CD4-positive, alpha-beta T cell treated with Interleukin-17A for 1 hour (primary cell): ENCODE results near the gene ST6GALNAC4.

Experiments used
- DNase-seq: peaks from one replicate; pipeline ENCODE4 v3.0.0-alpha.2; 2020

The ST6GALNAC4 gene

GRCh38 chr9:127928676-127929624 is 12.1 kb upstream of the ST6GALNAC4 start:
- DNase-seq, result no peak

GRCh38 chr9:127927988-127928675 is 11.3 kb upstream of the ST6GALNAC4 start:
- no peak for DNase-seq

- peak; percentile 86 for DNase-seq
Measured at GRCh38 chr9:127927201-127927987, 10.6 kb upstream of the ST6GALNAC4 start.

- DNase-seq, result no peak
Measured at GRCh38 chr9:127926906-127927200, 10.0 kb upstream of the ST6GALNAC4 start.

- no peak for DNase-seq
Measured at GRCh38 chr9:127925959-127926905, 9.4 kb upstream of the ST6GALNAC4 start.

- DNase-seq, result no peak
Measured at GRCh38 chr9:127924736-127925444, 8.0 kb upstream of the ST6GALNAC4 start.

GRCh38 chr9:127923771-127924170 is 6.9 kb upstream of the ST6GALNAC4 start:
- DNase-seq, result no peak

GRCh38 chr9:127923046-127923445 is 6.2 kb upstream of the ST6GALNAC4 start:
- no peak for DNase-seq

GRCh38 chr9:127921557-127922120 is 4.8 kb upstream of the ST6GALNAC4 start:
- DNase-seq, result peak; percentile 82

- no peak for DNase-seq
Measured at GRCh38 chr9:127920794-127921193, 4.0 kb upstream of the ST6GALNAC4 start.

- DNase-seq, result no peak
Measured at GRCh38 chr9:127919253-127919815, 2.5 kb upstream of the ST6GALNAC4 start.

- no peak for DNase-seq
Measured at GRCh38 chr9:127918183-127919107, 1.6 kb upstream of the ST6GALNAC4 start.

GRCh38 chr9:127917603-127918002 is 762 bp upstream of the ST6GALNAC4 start:
- DNase-seq, result no peak

GRCh38 chr9:127915801-127916719 is 781 bp downstream of the ST6GALNAC4 start:
- DNase-seq, result peak; percentile 67

GRCh38 chr9:127915325-127915752 is 1.5 kb downstream of the ST6GALNAC4 start:
- no peak for DNase-seq

GRCh38 chr9:127913682-127914081 is 3.2 kb downstream of the ST6GALNAC4 start:
- no peak for DNase-seq

GRCh38 chr9:127912882-127913281 is 4.0 kb downstream of the ST6GALNAC4 start:
- no peak for DNase-seq

GRCh38 chr9:127912296-127912695 is 4.5 kb downstream of the ST6GALNAC4 start:
- DNase-seq, result no peak
